Calu3 (cell line): ENCODE data around the gene CRACR2B. TPM values are rescaled to one million over a fixed set of nuclear protein-coding genes. Genes with fewer than 3 reads are reported as not detected.

Source experiments
- BruUV-seq: library from RNA; stranded (reverse); fragments of 400-500 nt; replicated peaks from 2 replicates; lab custom pipeline; 2021; lab: Mats Ljungman, UMichigan
- CTCF ChIA-PET: fragments of 300-600 bp; sonication (Branson Sonifier 250); formaldehyde crosslinking; loops from one replicate; lab custom pipeline; 2022; ENCODE audit warnings: antibody characterized with exemption; lab: Charles Lee
- DNase-seq: peaks from one replicate; pipeline ENCODE4 v3.0.0; 2022
- H3K27ac Mint-ChIP-seq: one replicate; pipeline ENCODE4 v1.8.0; 2022; ENCODE audit warnings: mixed read lengths; ENCODE audit not compliant: unreplicated experiment
- H3K27me3 Mint-ChIP-seq: one replicate; pipeline ENCODE4 v1.8.0; 2022; ENCODE audit warnings: mixed read lengths; ENCODE audit not compliant: unreplicated experiment
- H3K36me3 Mint-ChIP-seq: one replicate; pipeline ENCODE4 v1.8.0; 2022; ENCODE audit warnings: mild to moderate bottlenecking, moderate library complexity, mixed read lengths; ENCODE audit not compliant: insufficient read depth, unreplicated experiment
- H3K4me1 Mint-ChIP-seq: one replicate; pipeline ENCODE4 v1.8.0; 2022; ENCODE audit warnings: mild to moderate bottlenecking, low read depth, mixed read lengths; ENCODE audit not compliant: unreplicated experiment
- H3K4me3 Mint-ChIP-seq: one replicate; pipeline ENCODE4 v1.8.0; 2022; ENCODE audit warnings: mild to moderate bottlenecking, low read depth, moderate library complexity, mixed read lengths; ENCODE audit not compliant: unreplicated experiment
- H3K9me3 Mint-ChIP-seq: one replicate; pipeline ENCODE4 v1.8.0; 2022; ENCODE audit warnings: low read depth, mixed read lengths; ENCODE audit not compliant: unreplicated experiment
- CTCF ChIP-seq: fragments of 200-600 bp; IDR thresholded peaks from one replicate; pipeline ENCODE4 v1.8.0; 2022; ENCODE audit warnings: antibody characterized with exemption; ENCODE audit not compliant: unreplicated experiment
- intact Hi-C: fragments of 100-400 bp; cut with micrococcal nuclease; formaldehyde crosslinking; loops from one replicate; pipeline ENCODE4 v1.10.0; 2022; ENCODE audit not compliant: unreplicated experiment
- total RNA-seq: library from RNA; stranded (reverse); gene quantifications from 2 replicates; pipeline ENCODE4 v1.2.3, GENCODE V29; 2022

Gene CRACR2B
- total RNA-seq, 1 experiment from 2014 or later = 33.4 TPM

- CTCF ChIA-PET = interaction anchor here (0.9 to 1.0 kb wide), 4 partner anchors 8 to 203 kb away, joined by 3 to 6 read pairs (median 4); no protein-coding TSS in a partner anchor
- no peak overlapping the region for H3K4me3 Mint-ChIP-seq
- DNase-seq = peak; percentile 75
Measured at GRCh38 chr11:848380-848931, 20.7 kb downstream of the CRACR2B start.

GRCh38 chr11:849104-849824, 21.5 kb downstream of the CRACR2B start:
- no peak for DNase-seq
- no TSS peak for BruUV-seq
- no peak overlapping the region for H3K27ac Mint-ChIP-seq
- TF ChIP-seq CTCF = no peak
- CTCF ChIA-PET = no interaction called here
- no peaks in the 10 kb centered on the region for H3K4me1 Mint-ChIP-seq
- H3K4me3 Mint-ChIP-seq = no peak overlapping the region
- H3K9me3 Mint-ChIP-seq = no peaks in the 10 kb centered on the region
- peaks cover 19% of the 10 kb centered on the region for H3K36me3 Mint-ChIP-seq
- H3K27me3 Mint-ChIP-seq = no peaks in the 10 kb centered on the region
- intact Hi-C loops = no loop called here

More at GRCh38 chr11:848380-848931, 20.7 kb downstream of the CRACR2B start:
- peak; percentile 89 for TF ChIP-seq CTCF
- Mint-ChIP-seq H3K4me1 (peaks cover 4% of the 10 kb centered on the region), H3K36me3 (peaks cover 25% of the 10 kb centered on the region), H3K27me3 (no peaks in the 10 kb centered on the region), H3K27ac (no peak overlapping the region), H3K9me3 (no peaks in the 10 kb centered on the region)
- intact Hi-C loops = no loop called here
- BruUV-seq = no TSS peak

- Mint-ChIP-seq H3K4me3 (no peak overlapping the region), H3K4me1 (no peaks in the 10 kb centered on the region), H3K9me3 (no peaks in the 10 kb centered on the region), H3K27me3 (no peaks in the 10 kb centered on the region), H3K36me3 (peaks cover 14% of the 10 kb centered on the region), H3K27ac (no peak overlapping the region)
- no peak for DNase-seq
- intact Hi-C loops = loop anchor here (10.0 kb wide), 1 partner anchor 205 kb away; no protein-coding TSS in a partner anchor
- CTCF ChIA-PET = no interaction called here
- TF ChIP-seq CTCF = no peak
- no TSS peak for BruUV-seq
Measured at GRCh38 chr11:849951-850774, 22.4 kb downstream of the CRACR2B start.
